SK-N-SH treated with all-trans-retinoic acid at 6 μM for 48 hours (cell line): ENCODE data around the gene CPLX1.
A peak's percentile ranks its signal among the peaks of the same experiment; 100 is the strongest.

Experiments used
- ATAC-seq: fragments of 200-7000 bp; cut with Tn5 transposase; 3 replicates; pipeline ENCODE4 v1.9.1; 2020; ENCODE audit warnings: mild to moderate bottlenecking, moderate library complexity
- ARNTL ChIP-seq: fragments of 450-650 bp; formaldehyde crosslinking; IDR thresholded peaks from 2 replicates; pipeline ENCODE4 v1.5.0; 2020; ENCODE audit warnings: low read depth, mild to moderate bottlenecking, moderate library complexity, borderline replicate concordance
- BACH2 ChIP-seq: fragments of 250-450 bp; sonication (Bioruptor Pico); IDR thresholded peaks from 2 replicates; pipeline ENCODE4 v1.9.0; 2021; ENCODE audit warnings: mild to moderate bottlenecking, borderline replicate concordance
- CSDC2 ChIP-seq: fragments of 250-450 bp; sonication (Bioruptor Pico); IDR thresholded peaks from 2 replicates; pipeline ENCODE4 v1.5.0; 2020; ENCODE audit warnings: mild to moderate bottlenecking, moderate library complexity
- CSRNP3 ChIP-seq: fragments of 250-450 bp; sonication (Bioruptor Pico); IDR thresholded peaks from 2 replicates; pipeline ENCODE4 v1.5.1; 2021; ENCODE audit warnings: mild to moderate bottlenecking, moderate library complexity
- GLIS3 ChIP-seq: fragments of 250-450 bp; sonication (Bioruptor Pico); IDR thresholded peaks from 2 replicates; pipeline ENCODE4 v1.5.0; 2020; ENCODE audit warnings: mild to moderate bottlenecking, moderate library complexity
- ISL1 ChIP-seq: fragments of 250-450 bp; sonication (Bioruptor Pico); IDR thresholded peaks from 2 replicates; pipeline ENCODE4 v2.1.2; 2022; ENCODE audit warnings: mild to moderate bottlenecking, moderate library complexity
- OSR1 ChIP-seq: fragments of 250-450 bp; sonication (Bioruptor Pico); IDR thresholded peaks from 2 replicates; pipeline ENCODE4 v1.8.0; 2022; ENCODE audit warnings: moderate library complexity, mild to moderate bottlenecking, inconsistent platforms
- PATZ1 ChIP-seq: fragments of 250-450 bp; sonication (Bioruptor Pico); IDR thresholded peaks from 2 replicates; pipeline ENCODE4 v1.8.0; 2020; ENCODE audit warnings: mild to moderate bottlenecking, moderate library complexity, borderline replicate concordance
- PPARA ChIP-seq: fragments of 250-450 bp; sonication (Bioruptor Pico); IDR thresholded peaks from 2 replicates; pipeline ENCODE4 v1.5.0; 2020; ENCODE audit warnings: mild to moderate bottlenecking, borderline replicate concordance
- RARB ChIP-seq: fragments of 250-450 bp; sonication (Bioruptor Pico); IDR thresholded peaks from 2 replicates; pipeline ENCODE4 v1.8.0; 2021; ENCODE audit warnings: mild to moderate bottlenecking, moderate library complexity
- SNAI2 ChIP-seq: fragments of 250-450 bp; sonication (Bioruptor Pico); IDR thresholded peaks from 2 replicates; pipeline ENCODE4 v1.5.0; 2020; ENCODE audit warnings: mild to moderate bottlenecking, moderate library complexity
- TCF4 ChIP-seq: fragments of 250-450 bp; sonication (Bioruptor Pico); IDR thresholded peaks from 2 replicates; pipeline ENCODE4 v1.8.0; 2021; ENCODE audit warnings: mild to moderate bottlenecking, moderate library complexity, borderline replicate concordance
- TOX ChIP-seq: fragments of 250-450 bp; sonication (Bioruptor Pico); IDR thresholded peaks from 2 replicates; pipeline ENCODE4 v1.8.0; 2021; ENCODE audit warnings: mild to moderate bottlenecking, moderate library complexity, borderline replicate concordance
- TSHZ2 ChIP-seq: fragments of 250-450 bp; sonication (Bioruptor Pico); IDR thresholded peaks from 2 replicates; pipeline ENCODE4 v1.5.0; 2020; ENCODE audit warnings: mild to moderate bottlenecking, moderate library complexity
- ZC3H10 ChIP-seq: fragments of 250-450 bp; sonication (Bioruptor Pico); IDR thresholded peaks from 2 replicates; pipeline ENCODE4 v1.5.1; 2021; ENCODE audit warnings: mild to moderate bottlenecking, moderate library complexity
- ZFP3 ChIP-seq: fragments of 250-450 bp; sonication (Bioruptor Pico); IDR thresholded peaks from 2 replicates; pipeline ENCODE4 v1.5.0; 2020; ENCODE audit warnings: mild to moderate bottlenecking, moderate library complexity
- ZNF565 ChIP-seq: fragments of 450-650 bp; formaldehyde crosslinking; conservative IDR thresholded peaks from 2 replicates; pipeline ENCODE4 v1.5.0; 2020; ENCODE audit warnings: low read depth, mild to moderate bottlenecking, moderate library complexity
- ZNF70 ChIP-seq: fragments of 450-650 bp; formaldehyde crosslinking; IDR thresholded peaks from 2 replicates; pipeline ENCODE4 v1.5.0; 2020; ENCODE audit warnings: mild to moderate bottlenecking, moderate library complexity
- ZNF8 ChIP-seq: fragments of 450-650 bp; formaldehyde crosslinking; IDR thresholded peaks from 2 replicates; pipeline ENCODE4 v1.5.0; 2020; ENCODE audit warnings: mild to moderate bottlenecking, moderate library complexity
- TF ChIP-seq, protein P1 (sequence below): fragments of 250-450 bp; sonication (Bioruptor Pico); IDR thresholded peaks from 2 replicates; pipeline ENCODE4 v1.8.0; 2021; ENCODE audit warnings: low read depth, mild to moderate bottlenecking, moderate library complexity, borderline replicate concordance
- TF ChIP-seq, protein P2 (sequence below): fragments of 250-450 bp; sonication (Bioruptor Pico); IDR thresholded peaks from 2 replicates; pipeline ENCODE4 v1.5.1; 2020; ENCODE audit warnings: low read depth, mild to moderate bottlenecking, moderate library complexity

Gene CPLX1

GRCh38 chr4:825063-825970 lies 612 bp downstream of the CPLX1 start:
- peak; percentile 23; the same call in 2 of the 3 replicates for ATAC-seq
- TF ChIP-seq TCF4 (CRISPR knock-in tag) (no peak), TSHZ2 (CRISPR knock-in tag) (no peak), ZC3H10 (CRISPR knock-in tag) (no peak), ZFP3 (no peak), PPARA (CRISPR knock-in tag) (no peak), OSR1 (no peak), ZNF565 (no peak), ZNF70 (no peak), PATZ1 (CRISPR knock-in tag) (no peak), SNAI2 (CRISPR knock-in tag) (no peak), TOX (CRISPR knock-in tag) (no peak), RARB (CRISPR knock-in tag) (no peak), ISL1 (CRISPR knock-in tag) (no peak), ARNTL (CRISPR knock-in tag) (no peak), CSDC2 (CRISPR knock-in tag) (no peak), ZNF8 (CRISPR knock-in tag) (no peak)
- TF ChIP-seq, protein P1, sequence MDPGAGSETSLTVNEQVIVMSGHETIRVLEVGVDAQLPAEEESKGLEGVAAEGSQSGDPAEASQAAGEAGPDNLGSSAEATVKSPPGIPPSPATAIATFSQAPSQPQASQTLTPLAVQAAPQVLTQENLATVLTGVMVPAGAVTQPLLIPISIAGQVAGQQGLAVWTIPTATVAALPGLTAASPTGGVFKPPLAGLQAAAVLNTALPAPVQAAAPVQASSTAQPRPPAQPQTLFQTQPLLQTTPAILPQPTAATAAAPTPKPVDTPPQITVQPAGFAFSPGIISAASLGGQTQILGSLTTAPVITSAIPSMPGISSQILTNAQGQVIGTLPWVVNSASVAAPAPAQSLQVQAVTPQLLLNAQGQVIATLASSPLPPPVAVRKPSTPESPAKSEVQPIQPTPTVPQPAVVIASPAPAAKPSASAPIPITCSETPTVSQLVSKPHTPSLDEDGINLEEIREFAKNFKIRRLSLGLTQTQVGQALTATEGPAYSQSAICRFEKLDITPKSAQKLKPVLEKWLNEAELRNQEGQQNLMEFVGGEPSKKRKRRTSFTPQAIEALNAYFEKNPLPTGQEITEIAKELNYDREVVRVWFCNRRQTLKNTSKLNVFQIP (CRISPR knock-in tag): no peak
- TF ChIP-seq, protein P2, sequence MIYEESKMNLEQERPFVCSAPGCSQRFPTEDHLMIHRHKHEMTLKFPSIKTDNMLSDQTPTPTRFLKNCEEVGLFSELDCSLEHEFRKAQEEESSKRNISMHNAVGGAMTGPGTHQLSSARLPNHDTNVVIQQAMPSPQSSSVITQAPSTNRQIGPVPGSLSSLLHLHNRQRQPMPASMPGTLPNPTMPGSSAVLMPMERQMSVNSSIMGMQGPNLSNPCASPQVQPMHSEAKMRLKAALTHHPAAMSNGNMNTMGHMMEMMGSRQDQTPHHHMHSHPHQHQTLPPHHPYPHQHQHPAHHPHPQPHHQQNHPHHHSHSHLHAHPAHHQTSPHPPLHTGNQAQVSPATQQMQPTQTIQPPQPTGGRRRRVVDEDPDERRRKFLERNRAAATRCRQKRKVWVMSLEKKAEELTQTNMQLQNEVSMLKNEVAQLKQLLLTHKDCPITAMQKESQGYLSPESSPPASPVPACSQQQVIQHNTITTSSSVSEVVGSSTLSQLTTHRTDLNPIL (CRISPR knock-in tag): no peak

DNA sequence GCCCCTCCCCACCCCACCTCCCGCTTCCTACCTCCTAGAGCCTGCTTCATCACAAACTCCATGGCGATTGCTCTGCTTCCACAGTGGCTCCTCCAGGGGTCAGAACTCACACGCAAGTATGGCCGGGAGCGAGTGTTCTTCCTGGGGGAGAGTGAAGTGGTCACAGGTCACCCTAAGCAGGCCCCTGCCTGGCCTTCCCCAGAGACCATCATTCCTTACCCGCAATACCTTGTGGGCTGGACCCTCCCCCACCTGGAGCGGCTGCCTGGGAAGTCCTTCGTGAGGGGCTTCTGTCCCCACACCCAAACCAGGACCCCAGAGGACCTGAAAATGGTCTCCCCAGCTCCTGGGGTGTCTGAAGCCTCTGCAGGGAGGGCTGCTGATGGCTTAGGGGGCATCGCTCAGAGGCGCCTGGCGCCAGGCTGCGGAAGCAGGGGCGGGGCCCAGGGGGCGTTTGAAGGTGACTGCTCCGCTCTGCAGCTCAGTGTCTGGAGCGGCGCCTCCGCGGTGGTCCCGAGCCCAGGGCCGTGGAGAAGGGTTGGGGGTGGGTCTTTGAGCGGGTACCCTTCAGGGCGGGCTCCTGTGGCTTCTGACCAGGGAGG lies 1.4 kb downstream of the CPLX1 start:
- TF ChIP-seq TCF4 (CRISPR knock-in tag) (no peak), ZNF565 (no peak), GLIS3 (CRISPR knock-in tag) (no peak), ZNF8 (CRISPR knock-in tag) (no peak), CSRNP3 (no peak), ZNF70 (no peak), CSDC2 (CRISPR knock-in tag) (no peak), BACH2 (CRISPR knock-in tag) (no peak), SNAI2 (CRISPR knock-in tag) (no peak), ZC3H10 (CRISPR knock-in tag) (no peak), RARB (CRISPR knock-in tag) (no peak), TSHZ2 (CRISPR knock-in tag) (no peak), ZFP3 (no peak), ISL1 (CRISPR knock-in tag) (no peak), OSR1 (no peak)
- TF ChIP-seq, protein P2 (CRISPR knock-in tag): no peak
- TF ChIP-seq, protein P1 (CRISPR knock-in tag): no peak
- no peak for ATAC-seq
